Measurements from ENCODE around the gene DTD2. TPM values are rescaled to one million over a fixed set of nuclear protein-coding genes. Genes with fewer than 3 reads are reported as not detected.

Gene DTD2
- total RNA-seq, 1 donor: 64.1 TPM

DNA sequence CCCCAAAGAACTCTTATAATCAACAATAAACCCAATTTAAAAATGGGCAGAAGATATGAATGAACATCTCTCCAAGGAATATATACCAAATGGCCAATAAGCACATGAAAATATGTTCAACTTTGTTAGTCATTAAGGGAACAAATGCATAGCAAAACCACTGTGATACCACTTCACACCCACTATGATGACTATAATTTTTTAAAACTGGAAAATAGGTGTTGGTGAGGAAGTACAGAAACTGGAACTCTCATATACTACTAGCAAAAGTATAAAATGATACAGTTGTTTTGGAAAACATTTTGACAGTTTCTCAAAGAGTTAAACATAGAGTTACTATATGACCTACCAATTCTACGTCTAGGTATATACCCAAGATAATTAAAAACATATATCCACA, 27.5 kb downstream of the DTD2 start:
- no peak overlapping the region for H2AFZ ChIP-seq (ENCODE audit: low read length)
- TF ChIP-seq, protein P1, sequence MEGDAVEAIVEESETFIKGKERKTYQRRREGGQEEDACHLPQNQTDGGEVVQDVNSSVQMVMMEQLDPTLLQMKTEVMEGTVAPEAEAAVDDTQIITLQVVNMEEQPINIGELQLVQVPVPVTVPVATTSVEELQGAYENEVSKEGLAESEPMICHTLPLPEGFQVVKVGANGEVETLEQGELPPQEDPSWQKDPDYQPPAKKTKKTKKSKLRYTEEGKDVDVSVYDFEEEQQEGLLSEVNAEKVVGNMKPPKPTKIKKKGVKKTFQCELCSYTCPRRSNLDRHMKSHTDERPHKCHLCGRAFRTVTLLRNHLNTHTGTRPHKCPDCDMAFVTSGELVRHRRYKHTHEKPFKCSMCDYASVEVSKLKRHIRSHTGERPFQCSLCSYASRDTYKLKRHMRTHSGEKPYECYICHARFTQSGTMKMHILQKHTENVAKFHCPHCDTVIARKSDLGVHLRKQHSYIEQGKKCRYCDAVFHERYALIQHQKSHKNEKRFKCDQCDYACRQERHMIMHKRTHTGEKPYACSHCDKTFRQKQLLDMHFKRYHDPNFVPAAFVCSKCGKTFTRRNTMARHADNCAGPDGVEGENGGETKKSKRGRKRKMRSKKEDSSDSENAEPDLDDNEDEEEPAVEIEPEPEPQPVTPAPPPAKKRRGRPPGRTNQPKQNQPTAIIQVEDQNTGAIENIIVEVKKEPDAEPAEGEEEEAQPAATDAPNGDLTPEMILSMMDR (IDR thresholded peaks at IDR 0.05; ENCODE audit: extremely low read depth, low read depth, low read length): no peak
- no peaks in the 10 kb centered on the region for H3K79me2 ChIP-seq (ENCODE audit: insufficient read depth, low read length)
- no peaks in the 10 kb centered on the region for H4K20me1 ChIP-seq (ENCODE audit: insufficient read depth, low read length)
- no peak overlapping the region for H3K4me3 ChIP-seq (ENCODE audit: insufficient read depth, low read length)
- peaks cover 4% of the 10 kb centered on the region for H3K4me1 ChIP-seq (ENCODE audit: insufficient read depth, low read length)
- no peak for DNase-seq (ENCODE audit: insufficient read length, low spot score, missing footprints)
- no peaks in the 10 kb centered on the region for H3K27me3 ChIP-seq (ENCODE audit: insufficient read depth, low read length)
- no peak overlapping the region for H3K27ac ChIP-seq (ENCODE audit: low read depth, low read length)
- H3K9me3 ChIP-seq (ENCODE audit: low read depth, low read length): no peaks in the 10 kb centered on the region
- H3K36me3 ChIP-seq (ENCODE audit: insufficient read depth, low read length): no peaks in the 10 kb centered on the region
- no peak overlapping the region for H3K4me2 ChIP-seq (ENCODE audit: insufficient read depth, low read length)

DNA sequence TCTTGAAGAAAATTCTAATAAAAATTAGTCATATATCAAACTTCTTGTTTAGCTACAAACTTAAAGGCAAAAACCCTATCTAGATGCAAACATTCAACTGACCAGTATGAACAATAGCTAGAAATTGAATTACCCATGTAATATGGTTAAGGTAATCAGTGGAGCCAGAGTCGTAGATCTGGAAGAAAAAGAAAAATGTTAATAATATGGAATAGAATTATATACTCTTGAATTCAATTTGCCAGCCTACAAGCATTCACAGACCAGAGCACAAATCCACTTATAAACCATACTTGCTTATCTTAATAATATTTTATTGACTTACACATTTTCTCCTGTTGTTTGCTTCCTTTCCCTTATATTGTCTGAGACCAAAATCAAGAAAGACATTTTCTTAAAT, 29.3 kb downstream of the DTD2 start:
- TF ChIP-seq, protein P1 (IDR thresholded peaks at IDR 0.05; ENCODE audit: extremely low read depth, low read depth, low read length): no peak
- no peak overlapping the region for H3K4me2 ChIP-seq (ENCODE audit: insufficient read depth, low read length)

DNA sequence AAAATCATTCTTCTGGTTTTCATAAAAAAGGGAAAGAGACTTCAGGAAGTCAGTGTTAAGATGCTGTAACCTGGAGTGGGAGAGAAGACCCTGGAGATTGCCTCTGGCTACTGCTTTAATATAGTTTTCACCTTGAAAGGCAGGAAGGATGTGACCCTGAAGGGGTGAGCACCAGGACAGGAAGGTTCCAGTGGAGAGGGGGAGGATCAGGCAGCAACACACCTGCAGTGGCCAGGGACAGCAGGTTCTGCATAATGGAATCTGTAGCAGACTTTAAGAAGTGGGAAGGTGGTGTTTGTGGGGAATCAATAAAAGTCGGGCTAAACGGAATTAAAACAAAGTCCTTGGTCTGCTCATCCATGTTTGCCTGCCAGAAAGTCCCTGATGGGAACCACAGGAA, 30.6 kb downstream of the DTD2 start:
- no peak for DNase-seq (ENCODE audit: insufficient read length, low spot score, missing footprints)
- H3K9me3 ChIP-seq (ENCODE audit: low read depth, low read length): no peaks in the 10 kb centered on the region
- H3K79me2 ChIP-seq (ENCODE audit: insufficient read depth, low read length): no peaks in the 10 kb centered on the region
- H3K27ac ChIP-seq (ENCODE audit: low read depth, low read length): no peak overlapping the region
- no peak overlapping the region for H3K4me2 ChIP-seq (ENCODE audit: insufficient read depth, low read length)
- no peaks in the 10 kb centered on the region for H3K36me3 ChIP-seq (ENCODE audit: insufficient read depth, low read length)
- H3K4me1 ChIP-seq (ENCODE audit: insufficient read depth, low read length): no peaks in the 10 kb centered on the region
- TF ChIP-seq, protein P1 (IDR thresholded peaks at IDR 0.05; ENCODE audit: extremely low read depth, low read depth, low read length): no peak
- no peaks in the 10 kb centered on the region for H3K27me3 ChIP-seq (ENCODE audit: insufficient read depth, low read length)
- no peak overlapping the region for H3K4me3 ChIP-seq (ENCODE audit: insufficient read depth, low read length)
- no peaks in the 10 kb centered on the region for H4K20me1 ChIP-seq (ENCODE audit: insufficient read depth, low read length)
- H2AFZ ChIP-seq (ENCODE audit: low read length): no peak overlapping the region

More for the DNA sequence above, 29.3 kb downstream of the DTD2 start:
- Histone ChIP-seq H3K27ac (ENCODE audit: low read depth, low read length) (no peak overlapping the region), H3K4me3 (ENCODE audit: insufficient read depth, low read length) (no peak overlapping the region), H3K27me3 (ENCODE audit: insufficient read depth, low read length) (no peaks in the 10 kb centered on the region), H3K36me3 (ENCODE audit: insufficient read depth, low read length) (no peaks in the 10 kb centered on the region), H4K20me1 (ENCODE audit: insufficient read depth, low read length) (no peaks in the 10 kb centered on the region), H2AFZ (ENCODE audit: low read length) (no peak overlapping the region), H3K79me2 (ENCODE audit: insufficient read depth, low read length) (no peaks in the 10 kb centered on the region), H3K4me1 (ENCODE audit: insufficient read depth, low read length) (no peaks in the 10 kb centered on the region), H3K9me3 (ENCODE audit: low read depth, low read length) (no peaks in the 10 kb centered on the region)
- DNase-seq (ENCODE audit: insufficient read length, low spot score, missing footprints): no peak

DNA sequence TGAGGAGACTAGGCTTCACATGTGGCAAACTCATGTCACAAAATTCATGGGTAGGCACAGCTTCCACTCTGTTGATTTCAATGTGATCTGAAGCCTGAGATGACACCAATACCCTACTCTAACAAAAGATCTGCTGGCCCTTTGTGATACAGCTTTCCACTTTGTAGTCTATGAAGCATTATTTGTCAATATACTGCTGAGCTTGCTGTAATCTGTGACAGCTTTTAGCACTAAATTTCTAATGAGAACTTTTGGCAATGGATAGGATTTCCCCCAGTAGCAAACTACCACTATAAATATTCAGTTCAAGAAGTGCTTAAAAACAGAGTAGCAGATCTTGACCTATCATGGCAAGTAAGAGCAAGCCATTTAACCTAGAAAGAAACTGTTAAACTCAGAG, 31.4 kb downstream of the DTD2 start:
- H3K4me1 ChIP-seq (ENCODE audit: insufficient read depth, low read length): peaks cover under 1% of the 10 kb centered on the region
- no peaks in the 10 kb centered on the region for H3K79me2 ChIP-seq (ENCODE audit: insufficient read depth, low read length)
- no peaks in the 10 kb centered on the region for H4K20me1 ChIP-seq (ENCODE audit: insufficient read depth, low read length)
- H3K36me3 ChIP-seq (ENCODE audit: insufficient read depth, low read length): no peaks in the 10 kb centered on the region
- no peak overlapping the region for H3K27ac ChIP-seq (ENCODE audit: low read depth, low read length)
- TF ChIP-seq, protein P1 (IDR thresholded peaks at IDR 0.05; ENCODE audit: extremely low read depth, low read depth, low read length): no peak
- DNase-seq (ENCODE audit: insufficient read length, low spot score, missing footprints): no peak
- H3K4me2 ChIP-seq (ENCODE audit: insufficient read depth, low read length): no peak overlapping the region
- H3K4me3 ChIP-seq (ENCODE audit: insufficient read depth, low read length): no peak overlapping the region
- no peak overlapping the region for H2AFZ ChIP-seq (ENCODE audit: low read length)
- H3K9me3 ChIP-seq (ENCODE audit: low read depth, low read length): no peaks in the 10 kb centered on the region
- no peaks in the 10 kb centered on the region for H3K27me3 ChIP-seq (ENCODE audit: insufficient read depth, low read length)
